Stimulated activated CD8-positive, alpha-beta memory T cell treated with anti-CD3 and anti-CD28 coated beads, Interleukin-4, amount 100 ng/mL, for 24 hours (primary cell): ENCODE results near the gene CTRL.

ENCODE experiments used
- DNase-seq: peaks from one replicate; pipeline ENCODE4 v3.0.0-alpha.2; 2020; ENCODE audit warnings: low read depth

The CTRL gene

DNA sequence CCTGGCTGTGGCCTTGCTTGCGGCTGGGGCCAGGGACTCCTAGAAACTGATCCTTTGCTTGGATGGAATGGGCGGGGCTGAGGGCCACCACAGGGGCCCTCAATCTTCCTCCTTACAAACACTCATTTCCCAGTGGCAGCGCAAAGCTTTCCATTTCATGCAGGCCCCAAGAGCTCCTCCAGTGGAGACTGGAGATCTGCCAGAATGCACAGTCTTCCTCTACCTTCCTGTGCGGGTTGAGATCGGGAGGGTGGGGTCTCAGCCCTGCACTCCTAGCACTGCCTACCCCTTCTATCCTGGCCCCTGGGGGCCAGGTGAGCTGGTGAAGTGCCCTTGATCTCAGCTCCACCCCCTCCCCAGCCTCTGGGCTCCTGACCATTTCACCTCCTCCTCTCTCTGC lies 45.3 kb downstream of the CTRL start:
- DNase-seq: no peak

DNA sequence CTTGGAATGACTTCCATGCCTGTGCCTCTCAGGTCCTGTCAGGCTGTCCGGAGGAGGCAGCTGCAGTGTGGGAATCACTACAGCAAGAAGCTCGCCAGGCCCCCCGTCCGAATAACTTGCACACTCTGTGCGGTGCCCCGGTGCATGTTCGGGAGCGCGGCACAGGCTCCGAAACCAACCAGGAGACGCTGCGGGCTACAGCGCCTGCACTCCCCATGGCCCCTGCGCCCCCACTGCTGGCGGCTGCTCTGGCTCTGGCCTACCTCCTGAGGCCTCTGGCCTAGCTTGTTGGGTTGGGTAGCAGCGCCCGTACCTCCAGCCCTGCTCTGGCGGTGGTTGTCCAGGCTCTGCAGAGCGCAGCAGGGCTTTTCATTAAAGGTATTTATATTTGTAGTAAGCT lies 45.7 kb downstream of the CTRL start:
- DNase-seq: no peak

- DNase-seq: no peak
Measured at GRCh38 chr16:67885545-67885944, 46.1 kb downstream of the CTRL start.

DNA sequence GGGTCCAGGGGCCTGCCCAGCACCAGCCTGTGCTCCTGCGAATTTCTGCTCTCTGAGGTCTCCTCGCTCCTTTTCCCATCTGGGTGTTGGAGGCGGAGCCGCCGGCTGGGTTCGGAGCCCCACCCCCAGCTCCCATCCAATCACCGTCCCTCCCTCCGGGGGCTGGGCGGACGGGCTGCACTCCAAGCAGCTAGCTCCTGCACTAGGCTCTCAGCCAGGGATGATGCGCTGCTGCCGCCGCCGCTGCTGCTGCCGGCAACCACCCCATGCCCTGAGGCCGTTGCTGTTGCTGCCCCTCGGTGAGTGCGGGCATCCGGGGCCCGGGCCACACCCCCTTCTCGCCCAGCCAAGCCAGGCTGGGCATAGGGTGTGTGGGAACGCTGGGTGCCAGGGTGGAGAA lies 47.0 kb downstream of the CTRL start, which contains the start of gene NRN1L:
TSS of gene NRN1L (plus strand) at position 202 of the 400 bp plus-strand sequence. CDS start at position 221, 19 bp downstream.
- DNase-seq: no peak

DNA sequence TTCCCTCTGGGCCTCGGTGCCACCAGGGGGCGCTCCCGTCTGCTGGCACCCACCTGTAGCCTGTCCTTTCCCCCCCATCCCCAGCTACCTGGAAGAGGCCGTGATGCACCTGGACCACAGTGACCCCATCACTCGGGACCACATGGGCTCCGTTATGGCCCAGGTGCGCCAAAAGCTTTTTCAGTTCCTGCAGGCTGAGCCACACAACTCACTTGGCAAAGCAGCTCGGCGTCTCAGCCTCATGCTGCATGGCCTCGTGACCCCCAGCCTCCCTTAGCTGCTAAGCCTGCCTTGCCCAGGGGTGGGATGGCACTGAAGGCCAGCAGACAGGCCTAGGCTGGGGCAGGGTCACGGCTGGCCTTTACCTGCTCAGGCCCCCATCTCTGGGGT lies 47.8 kb downstream of the CTRL start:
- peak; percentile 66 for DNase-seq

GRCh38 chr16:67883146-67883871 lies 48.4 kb downstream of the CTRL start:
- DNase-seq: no peak

DNA sequence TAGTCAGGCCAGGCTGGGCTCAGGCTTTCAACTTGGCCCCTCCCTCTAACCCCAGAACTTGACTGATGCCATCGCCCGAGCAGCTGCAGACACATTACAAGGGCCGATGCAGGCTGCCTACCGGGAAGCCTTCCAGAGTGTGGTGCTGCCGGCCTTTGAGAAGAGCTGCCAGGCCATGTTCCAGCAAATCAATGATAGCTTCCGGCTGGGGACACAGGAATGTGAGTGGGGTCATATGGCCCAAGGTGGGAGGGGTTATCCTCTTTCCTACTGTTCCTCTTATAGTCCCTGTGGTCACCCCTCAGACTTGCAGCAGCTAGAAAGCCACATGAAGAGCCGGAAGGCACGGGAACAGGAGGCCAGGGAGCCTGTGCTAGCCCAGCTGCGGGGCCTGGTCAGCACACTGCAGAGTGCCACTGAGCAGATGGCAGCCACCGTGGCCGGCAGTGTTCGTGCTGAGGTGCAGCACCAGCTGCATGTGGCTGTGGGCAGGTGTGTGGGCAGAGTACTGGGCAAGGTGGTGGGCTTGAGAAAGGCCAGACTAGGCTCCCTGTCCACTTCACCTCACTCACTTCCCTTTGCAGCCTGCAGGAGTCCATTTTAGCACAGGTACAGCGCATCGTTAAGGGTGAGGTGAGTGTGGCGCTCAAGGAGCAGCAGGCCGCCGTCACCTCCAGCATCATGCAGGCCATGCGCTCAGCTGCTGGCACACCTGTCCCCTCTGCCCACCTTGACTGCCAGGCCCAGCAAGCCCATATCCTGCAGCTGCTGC lies 49.1 kb downstream of the CTRL start:
- no peak for DNase-seq

GRCh38 chr16:67881621-67882161 lies 50.0 kb downstream of the CTRL start:
- DNase-seq: no peak

DNA sequence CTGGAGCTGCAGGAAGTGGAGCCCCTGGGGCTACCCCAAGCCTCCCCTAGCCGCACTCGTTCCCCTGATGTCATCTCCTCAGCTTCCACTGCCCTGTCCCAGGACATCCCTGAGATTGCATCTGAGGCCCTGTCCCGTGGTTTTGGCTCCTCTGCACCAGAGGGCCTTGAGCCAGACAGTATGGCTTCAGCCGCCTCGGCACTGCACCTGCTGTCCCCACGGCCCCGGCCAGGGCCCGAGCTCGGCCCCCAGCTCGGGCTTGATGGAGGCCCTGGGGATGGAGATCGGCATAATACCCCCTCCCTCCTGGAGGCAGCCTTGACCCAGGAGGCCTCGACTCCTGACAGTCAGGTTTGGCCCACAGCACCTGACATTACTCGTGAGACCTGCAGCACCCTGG lies 51.1 kb downstream of the CTRL start:
- no peak for DNase-seq

GRCh38 chr16:67879936-67880335 lies 51.7 kb downstream of the CTRL start:
- DNase-seq: no peak
